Transverse colon (tissue), 4 donors: ENCODE results near the gene IRX4. TPM values are rescaled to one million over a fixed set of nuclear protein-coding genes. Genes with fewer than 3 reads are reported as not detected.
A peak's percentile ranks its signal among the peaks of the same experiment; 100 is the strongest.

Source experiments
- DNase-seq: peaks from one replicate; pipeline ENCODE4 v3.0.0-alpha.2; 2019
- H3K27ac ChIP-seq, 4 donors: fragments of 200-600 bp; sonication (generic); 2 replicates each; pipeline ENCODE4 v1.5.1; 2016 to 2018; ENCODE audit warnings: inconsistent platforms in 4 of 4
- H3K27me3 ChIP-seq: fragments of 200-600 bp; sonication (generic); 2 replicates; pipeline ENCODE4 v1.5.1; 2017; ENCODE audit warnings: inconsistent platforms
- H3K36me3 ChIP-seq, 4 donors: fragments of 200-600 bp; sonication (generic); 2 replicates each; pipeline ENCODE4 v1.5.1; 2017 to 2019; ENCODE audit warnings: inconsistent platforms in 4 of 4
- H3K4me1 ChIP-seq, 4 donors: fragments of 200-600 bp; sonication (generic); 2 replicates each; pipeline ENCODE4 v1.5.1; 2017 to 2020; ENCODE audit warnings: inconsistent platforms in 4 of 4
- H3K4me3 ChIP-seq, 4 donors: fragments of 200-600 bp; sonication (generic); 1 replicate in 1 of 4; 2 replicates in 3 of 4; pipeline versions ENCODE4 v1.5.1 to v1.6.1; 2017 to 2019; ENCODE audit warnings: inconsistent platforms in 4 of 4
- H3K9me3 ChIP-seq, 2 donors: fragments of 200-600 bp; sonication (generic); 2 replicates each; pipeline ENCODE4 v1.5.1; 2017 to 2019; ENCODE audit warnings: inconsistent platforms in 2 of 2
- EP300 ChIP-seq: sonication (generic); formaldehyde crosslinking; IDR thresholded peaks from one replicate; pipeline ENCODE4 v1.6.1; 2017; ENCODE audit warnings: antibody characterized with exemption, low read depth
- POLR2A ChIP-seq: fragments of 450-650 bp; IDR thresholded peaks from one replicate; pipeline ENCODE4 v1.6.1; 2016; ENCODE audit warnings: antibody characterized with exemption, mild to moderate bottlenecking, moderate library complexity
- POLR2AphosphoS5 ChIP-seq, 3 donors: sonication (generic); formaldehyde crosslinking; IDR thresholded peaks; one replicate each; pipeline ENCODE4 v1.6.1; 2016; ENCODE audit warnings: antibody characterized with exemption in 3 of 3
- WGBS, 2 donors: methylation state at CpG; one replicate each; pipeline ENCODE4 v1.1.5; 2018; ENCODE audit warnings: low coverage in 1 of 2; 5-methylcytosine and 5-hydroxymethylcytosine counted together
- in situ Hi-C, 4 donors: fragments of 200-750 bp; cut with MboI; loops; one replicate each; pipeline versions ENCODE4 v1.15.0 to v1.15.1; 2017; ENCODE audit warnings: low sequenced_read_pairs in 3 of 4, low pct_ligation_motif_present in 1 of 4, low pct_unique_long_range_greater_than_20kb in 1 of 4
- intact Hi-C: fragments of 100-400 bp; cut with DNase I; formaldehyde crosslinking; loops from one replicate; pipeline ENCODE4 v1.15.1; 2023; ENCODE audit warnings: low total_unique reads
- total RNA-seq, 4 donors: library from RNA; depleted of rRNA; stranded (reverse); fragments of >200 nt; gene quantifications; one replicate each; pipeline ENCODE4 v1.1.0, GENCODE V29; 2016
- TF ChIP-seq, protein P1 (sequence below), 5 experiments: fragments of 200-600 bp in 3 of 5; fragments of 450-650 bp in 2 of 5; sonication (generic) in 3 of 5; IDR thresholded peaks; 1 replicate in 2 of 5; 2 replicates in 3 of 5; pipeline ENCODE4 v1.5.1; 2016 to 2017; ENCODE audit warnings: antibody characterized with exemption in 5 of 5, inconsistent platforms in 3 of 5, mild to moderate bottlenecking in 2 of 5, moderate library complexity in 1 of 5

Gene IRX4
- total RNA-seq = not detected

GRCh38 chr5:1882337-1883119, at the start of gene IRX4:
Gene IRX4 (minus strand): TSS chr5:1882925. CDS start chr5:1882647, 278 bp downstream.
- in situ Hi-C loops = no loop called here
- H3K4me3 ChIP-seq = peak within 1 kb of the TSS in 2 of 4 donors; percentile 4 to 41
- 5 to 11% methylated on average over 9 to 72 of the region's 83 CpGs for WGBS, 2 donors

DNA sequence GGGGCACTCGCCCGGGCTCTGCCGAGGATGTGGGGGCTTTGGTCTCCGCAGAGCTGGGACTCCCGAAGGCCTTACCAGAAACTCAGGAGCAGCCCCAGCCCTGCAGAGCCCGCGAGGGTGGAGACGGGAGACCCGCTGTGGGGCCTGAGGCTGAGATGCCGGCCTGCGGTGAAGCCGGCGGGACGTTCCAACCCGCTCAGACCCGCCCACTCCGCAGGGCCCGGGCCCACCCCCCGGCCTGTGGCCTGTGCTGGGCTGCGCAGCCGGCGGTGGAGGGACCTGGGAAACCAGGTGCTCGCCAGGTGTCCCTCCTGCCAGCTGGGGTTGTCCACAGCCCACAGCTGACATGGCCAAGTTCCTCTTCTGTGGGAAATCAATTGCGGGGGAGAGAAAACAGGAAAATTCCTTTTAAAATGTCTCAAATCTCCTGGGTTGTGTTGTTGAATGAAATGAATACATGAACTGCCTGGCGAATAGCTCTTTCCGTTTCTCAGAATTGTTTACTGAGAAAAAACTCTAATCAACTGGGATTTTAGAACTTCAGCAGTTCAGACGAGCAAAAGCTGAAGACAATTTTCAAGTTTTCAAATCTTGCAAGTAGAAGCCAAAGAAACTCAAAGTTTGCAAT, 49.0 kb upstream of the IRX4 start:
- peak; percentile 21 for DNase-seq
- in situ Hi-C loops (no loop called here), intact Hi-C loops (no loop called here)
- Histone ChIP-seq H3K36me3 (no peaks in the 10 kb centered on the region), H3K27ac (peak overlapping the region; percentile 1 to 71 (median 54)), H3K27me3 (peaks cover 45% of the 10 kb centered on the region), H3K9me3 (no peaks in the 10 kb centered on the region), H3K4me1 (peaks cover 0 to 12% (median 2%) of the 10 kb centered on the region in 4 donors), H3K4me3 (peak overlapping the region in 3 of 4 donors; percentile 19 to 40 (median 32))
- TF ChIP-seq POLR2A (no peak), EP300 (no peak), POLR2AphosphoS5 (IDR thresholded peaks at IDR 0.05) (no peak)
- TF ChIP-seq, protein P1, sequence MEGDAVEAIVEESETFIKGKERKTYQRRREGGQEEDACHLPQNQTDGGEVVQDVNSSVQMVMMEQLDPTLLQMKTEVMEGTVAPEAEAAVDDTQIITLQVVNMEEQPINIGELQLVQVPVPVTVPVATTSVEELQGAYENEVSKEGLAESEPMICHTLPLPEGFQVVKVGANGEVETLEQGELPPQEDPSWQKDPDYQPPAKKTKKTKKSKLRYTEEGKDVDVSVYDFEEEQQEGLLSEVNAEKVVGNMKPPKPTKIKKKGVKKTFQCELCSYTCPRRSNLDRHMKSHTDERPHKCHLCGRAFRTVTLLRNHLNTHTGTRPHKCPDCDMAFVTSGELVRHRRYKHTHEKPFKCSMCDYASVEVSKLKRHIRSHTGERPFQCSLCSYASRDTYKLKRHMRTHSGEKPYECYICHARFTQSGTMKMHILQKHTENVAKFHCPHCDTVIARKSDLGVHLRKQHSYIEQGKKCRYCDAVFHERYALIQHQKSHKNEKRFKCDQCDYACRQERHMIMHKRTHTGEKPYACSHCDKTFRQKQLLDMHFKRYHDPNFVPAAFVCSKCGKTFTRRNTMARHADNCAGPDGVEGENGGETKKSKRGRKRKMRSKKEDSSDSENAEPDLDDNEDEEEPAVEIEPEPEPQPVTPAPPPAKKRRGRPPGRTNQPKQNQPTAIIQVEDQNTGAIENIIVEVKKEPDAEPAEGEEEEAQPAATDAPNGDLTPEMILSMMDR (IDR thresholded peaks at IDR 0.05) = no peak
- WGBS, 2 donors = 11 to 28% methylated on average over 3 to 20 of the region's 27 CpGs

More at GRCh38 chr5:1882337-1883119, at the start of gene IRX4:
- TF ChIP-seq POLR2A (no peak), POLR2AphosphoS5 (IDR thresholded peaks at IDR 0.05) (no peak), EP300 (no peak)
- TF ChIP-seq, protein P1 (IDR thresholded peaks at IDR 0.05) = no peak
- intact Hi-C loops = no loop called here
- no peaks in the 10 kb centered on the region for H3K36me3 ChIP-seq
- H3K27ac ChIP-seq = no peak within 1 kb of the TSS
- no peaks in the 10 kb centered on the region for H3K9me3 ChIP-seq
- no peak for DNase-seq
- H3K27me3 ChIP-seq = peaks cover 100% of the 10 kb centered on the region
- peaks cover 5 to 23% (median 19%) of the 10 kb centered on the region in 4 donors for H3K4me1 ChIP-seq

DNA sequence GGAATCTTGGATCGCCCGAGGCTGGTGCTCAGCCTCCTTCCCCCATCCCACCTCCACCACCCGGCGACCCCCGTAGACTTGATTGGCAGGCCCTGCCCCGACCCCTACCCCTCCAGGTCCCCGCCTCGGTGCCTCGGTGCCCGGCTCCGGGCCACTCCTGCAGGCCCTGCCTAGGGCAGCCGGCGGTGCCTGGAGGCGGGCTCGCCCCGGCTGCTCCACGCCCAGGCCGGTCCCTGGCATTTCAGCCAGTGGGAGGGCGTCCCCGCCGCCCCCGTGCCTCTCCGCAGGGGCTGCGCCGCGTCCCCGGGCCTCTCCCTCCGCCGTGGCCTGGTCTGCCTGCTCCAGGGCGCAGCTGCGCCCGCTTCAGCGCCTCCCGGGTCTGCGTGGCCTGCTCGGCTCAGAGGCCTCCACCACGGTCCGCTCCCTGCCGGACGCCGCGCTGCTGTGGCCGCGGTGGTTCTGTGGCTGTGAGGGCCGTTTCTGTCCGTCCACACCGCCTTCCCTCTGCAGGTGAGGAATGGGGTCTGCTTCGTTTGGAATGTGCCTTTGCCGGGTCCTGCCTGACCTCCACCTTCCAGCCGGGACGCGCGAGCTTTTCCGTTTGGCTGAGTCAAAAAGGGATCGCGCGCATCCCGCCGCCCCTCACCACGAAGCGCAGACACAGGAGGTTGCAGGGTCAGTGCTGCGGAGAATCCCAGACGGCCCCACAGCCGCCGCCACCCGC, 48.3 kb upstream of the IRX4 start:
- DNase-seq = no peak
- TF ChIP-seq POLR2A = no peak
- no peak for TF ChIP-seq EP300
- TF ChIP-seq POLR2AphosphoS5 (IDR thresholded peaks at IDR 0.05) = no peak
- TF ChIP-seq, protein P1 (IDR thresholded peaks at IDR 0.05) = no peak
- WGBS, 2 donors = 3% methylated on average over 44 of the region's 66 CpGs; no CpG with 5 or more reads in 1 of the 2 donors
- intact Hi-C loops (no loop called here), in situ Hi-C loops (no loop called here)
- Histone ChIP-seq H3K4me3 (peak overlapping the region in 3 of 4 donors; percentile 19 to 40 (median 32)), H3K27ac (peak overlapping the region; percentile 1 to 71 (median 54)), H3K27me3 (peaks cover 48% of the 10 kb centered on the region), H3K9me3 (no peaks in the 10 kb centered on the region), H3K4me1 (peaks cover 0 to 12% (median 2%) of the 10 kb centered on the region in 4 donors), H3K36me3 (no peaks in the 10 kb centered on the region)

DNA sequence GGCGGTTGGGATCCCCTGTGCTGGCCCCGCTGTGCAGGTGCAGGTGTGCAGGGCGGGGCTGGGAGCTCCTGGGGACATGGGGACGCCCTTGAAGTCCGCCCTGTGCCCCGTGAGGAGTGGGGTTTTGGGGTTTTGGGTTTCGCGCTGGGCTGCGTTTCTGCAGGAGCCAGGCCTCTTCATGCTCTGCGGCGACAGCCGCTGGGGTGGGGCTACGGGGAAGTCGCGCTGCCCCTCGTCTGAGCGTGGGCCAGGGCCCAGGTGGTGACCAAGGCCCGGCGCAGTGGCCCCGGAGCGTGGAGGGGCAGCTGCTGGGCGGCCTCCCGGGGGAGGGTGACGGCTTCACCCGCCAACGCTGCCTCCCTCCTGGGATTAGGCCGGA, 47.8 kb upstream of the IRX4 start:
- Histone ChIP-seq H3K36me3 (no peaks in the 10 kb centered on the region), H3K27ac (peak overlapping the region; percentile 1 to 71 (median 54)), H3K4me1 (peaks cover 0 to 12% (median 2%) of the 10 kb centered on the region in 4 donors), H3K9me3 (no peaks in the 10 kb centered on the region), H3K4me3 (peak overlapping the region in 3 of 4 donors; percentile 19 to 40 (median 32)), H3K27me3 (peaks cover 53% of the 10 kb centered on the region)
- 10 to 47% methylated on average over 3 to 24 of the region's 27 CpGs for WGBS, 2 donors
- intact Hi-C loops (no loop called here), in situ Hi-C loops (no loop called here)
- no peak for TF ChIP-seq POLR2AphosphoS5 (IDR thresholded peaks at IDR 0.05)
- no peak for TF ChIP-seq EP300
- TF ChIP-seq POLR2A = no peak
- TF ChIP-seq, protein P1 (IDR thresholded peaks at IDR 0.05) = no peak
- DNase-seq = no peak
